ENCODE data around the gene THAP7.

DNA sequence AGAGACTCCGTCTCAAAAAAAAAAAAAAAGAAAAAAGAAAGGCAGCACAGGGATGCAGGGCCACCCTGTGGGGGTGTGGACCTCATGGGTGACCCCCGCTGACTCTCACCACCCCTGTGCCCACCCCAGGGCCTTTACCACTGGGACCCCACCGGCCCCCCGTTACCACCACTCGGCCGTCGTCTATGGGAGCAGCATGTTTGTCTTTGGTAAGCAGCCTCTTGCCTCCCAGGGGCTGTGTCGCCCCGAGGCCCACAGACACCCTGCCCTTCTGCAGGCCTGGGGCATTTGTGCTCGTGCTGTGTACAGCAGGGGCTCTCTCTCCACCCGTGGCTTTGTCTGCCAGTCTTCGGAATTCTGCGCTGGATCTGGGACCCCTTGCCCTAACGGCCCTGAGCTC is 14.5 kb downstream of the THAP7 start:
- TF ChIP-seq, protein P1, sequence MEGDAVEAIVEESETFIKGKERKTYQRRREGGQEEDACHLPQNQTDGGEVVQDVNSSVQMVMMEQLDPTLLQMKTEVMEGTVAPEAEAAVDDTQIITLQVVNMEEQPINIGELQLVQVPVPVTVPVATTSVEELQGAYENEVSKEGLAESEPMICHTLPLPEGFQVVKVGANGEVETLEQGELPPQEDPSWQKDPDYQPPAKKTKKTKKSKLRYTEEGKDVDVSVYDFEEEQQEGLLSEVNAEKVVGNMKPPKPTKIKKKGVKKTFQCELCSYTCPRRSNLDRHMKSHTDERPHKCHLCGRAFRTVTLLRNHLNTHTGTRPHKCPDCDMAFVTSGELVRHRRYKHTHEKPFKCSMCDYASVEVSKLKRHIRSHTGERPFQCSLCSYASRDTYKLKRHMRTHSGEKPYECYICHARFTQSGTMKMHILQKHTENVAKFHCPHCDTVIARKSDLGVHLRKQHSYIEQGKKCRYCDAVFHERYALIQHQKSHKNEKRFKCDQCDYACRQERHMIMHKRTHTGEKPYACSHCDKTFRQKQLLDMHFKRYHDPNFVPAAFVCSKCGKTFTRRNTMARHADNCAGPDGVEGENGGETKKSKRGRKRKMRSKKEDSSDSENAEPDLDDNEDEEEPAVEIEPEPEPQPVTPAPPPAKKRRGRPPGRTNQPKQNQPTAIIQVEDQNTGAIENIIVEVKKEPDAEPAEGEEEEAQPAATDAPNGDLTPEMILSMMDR (IDR thresholded peaks at IDR 0.05): no peak
- no peak for TF ChIP-seq EZH2 (IDR thresholded peaks at IDR 0.05; ENCODE audit: borderline replicate concordance, insufficient read depth, low read depth, low read length, poor library complexity, severe bottlenecking)
